ENCODE data around the gene TSHZ2.

Gene TSHZ2

GRCh38 chr20:53466279-53466678, 494.1 kb downstream of the TSHZ2 start:
- TF ChIP-seq TAF1 (IDR thresholded peaks at IDR 0.05; ENCODE audit: borderline replicate concordance, insufficient read depth, low read length) (no peak), FOXP2 (optimal IDR thresholded peaks at IDR 0.05; ENCODE audit: borderline replicate concordance, extremely low read depth, extremely low read length, insufficient read depth) (no peak), SIN3A (IDR thresholded peaks at IDR 0.05; ENCODE audit: borderline replicate concordance, insufficient read depth, low read length) (no peak), POLR2AphosphoS5 (IDR thresholded peaks at IDR 0.05; ENCODE audit: low read depth, low read length) (no peak), REST (IDR thresholded peaks at IDR 0.05; ENCODE audit: insufficient read depth in 1 of 2, low read depth in 2 of 2, low read length in 2 of 2) (no peak)

- no peak for TF ChIP-seq TAF1 (IDR thresholded peaks at IDR 0.05; ENCODE audit: borderline replicate concordance, insufficient read depth, low read length)
- TF ChIP-seq POLR2AphosphoS5 (IDR thresholded peaks at IDR 0.05; ENCODE audit: low read depth, low read length): no peak
- no peak for TF ChIP-seq REST (IDR thresholded peaks at IDR 0.05; ENCODE audit: insufficient read depth in 1 of 2, low read depth in 2 of 2, low read length in 2 of 2)
- no peak for TF ChIP-seq FOXP2 (optimal IDR thresholded peaks at IDR 0.05; ENCODE audit: borderline replicate concordance, extremely low read depth, extremely low read length, insufficient read depth)
- no peak for TF ChIP-seq SIN3A (IDR thresholded peaks at IDR 0.05; ENCODE audit: borderline replicate concordance, insufficient read depth, low read length)
Measured at GRCh38 chr20:53468587-53468986, 496.4 kb downstream of the TSHZ2 start.

- TF ChIP-seq POLR2AphosphoS5 (IDR thresholded peaks at IDR 0.05; ENCODE audit: low read depth, low read length): no peak
- TF ChIP-seq FOXP2 (optimal IDR thresholded peaks at IDR 0.05; ENCODE audit: borderline replicate concordance, extremely low read depth, extremely low read length, insufficient read depth): no peak
- no peak for TF ChIP-seq TAF1 (IDR thresholded peaks at IDR 0.05; ENCODE audit: borderline replicate concordance, insufficient read depth, low read length)
- TF ChIP-seq REST (IDR thresholded peaks at IDR 0.05; ENCODE audit: insufficient read depth in 1 of 2, low read depth in 2 of 2, low read length in 2 of 2): no peak
- TF ChIP-seq SIN3A (IDR thresholded peaks at IDR 0.05; ENCODE audit: borderline replicate concordance, insufficient read depth, low read length): no peak
Measured at GRCh38 chr20:53480913-53481312, 508.8 kb downstream of the TSHZ2 start.

- no peak for TF ChIP-seq POLR2AphosphoS5 (IDR thresholded peaks at IDR 0.05; ENCODE audit: low read depth, low read length)
- no peak for TF ChIP-seq FOXP2 (optimal IDR thresholded peaks at IDR 0.05; ENCODE audit: borderline replicate concordance, extremely low read depth, extremely low read length, insufficient read depth)
- TF ChIP-seq TAF1 (IDR thresholded peaks at IDR 0.05; ENCODE audit: borderline replicate concordance, insufficient read depth, low read length): no peak
- TF ChIP-seq SIN3A (IDR thresholded peaks at IDR 0.05; ENCODE audit: borderline replicate concordance, insufficient read depth, low read length): no peak
- no peak for TF ChIP-seq REST (IDR thresholded peaks at IDR 0.05; ENCODE audit: insufficient read depth in 1 of 2, low read depth in 2 of 2, low read length in 2 of 2)
Measured at GRCh38 chr20:53487461-53488200, 515.5 kb downstream of the TSHZ2 start.

Measured in PFSK-1 (cell line).